Activated naive CD8-positive, alpha-beta T cell treated with anti-CD3 and anti-CD28 coated beads, Interleukin-2, amount 50 U/mL, for 24 hours (primary cell): Measurements from ENCODE around the gene NAT9.
A peak's percentile ranks its signal among the peaks of the same experiment; 100 is the strongest.

Source experiments
- ATAC-seq: fragments of 150-1000 bp; cut with Tn5 transposase; one replicate; pipeline ENCODE4 v1.10.0; 2021
- DNase-seq: peaks from one replicate; pipeline ENCODE4 v3.0.0; 2021
- H3K27ac Mint-ChIP-seq: one replicate; pipeline ENCODE4 v1.8.0; 2021; ENCODE audit warnings: mild to moderate bottlenecking, mixed read lengths
- H3K27me3 Mint-ChIP-seq: one replicate; pipeline ENCODE4 v1.8.0; 2021; ENCODE audit warnings: mixed read lengths
- H3K36me3 Mint-ChIP-seq: one replicate; pipeline ENCODE4 v1.8.0; 2021; ENCODE audit warnings: low read depth, mixed read lengths
- H3K4me1 Mint-ChIP-seq: one replicate; pipeline ENCODE4 v1.8.0; 2021; ENCODE audit warnings: mixed read lengths
- H3K4me3 Mint-ChIP-seq: one replicate; pipeline ENCODE4 v1.8.0; 2021; ENCODE audit warnings: mild to moderate bottlenecking, moderate library complexity, mixed read lengths
- H3K9me3 Mint-ChIP-seq: one replicate; pipeline ENCODE4 v1.8.0; 2021; ENCODE audit warnings: mixed read lengths

Gene NAT9

DNA sequence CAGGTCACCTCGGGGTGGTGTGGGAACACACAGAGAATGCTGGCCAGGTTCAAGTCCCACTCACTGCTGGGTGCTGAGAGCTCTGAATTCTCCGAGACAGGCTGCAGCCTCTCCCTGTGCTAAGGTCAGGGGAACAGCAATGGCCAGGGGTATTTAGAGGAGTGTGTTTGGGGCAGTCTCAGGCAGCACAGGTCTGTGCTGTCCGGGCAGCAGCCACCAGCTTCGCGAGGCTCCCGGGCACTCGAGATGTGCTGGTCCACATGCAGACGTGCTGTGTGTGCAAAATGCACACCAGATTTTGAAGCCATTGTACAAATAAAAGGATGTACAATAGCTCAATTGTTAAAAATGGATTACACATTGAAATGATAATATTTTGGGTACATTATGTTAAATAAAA is 20.6 kb downstream of the NAT9 start:
- DNase-seq (no peak), ATAC-seq (no peak)
- Mint-ChIP-seq H3K4me1 (peaks cover 88% of the 10 kb centered on the region), H3K36me3 (peaks cover 23% of the 10 kb centered on the region), H3K4me3 (no peak overlapping the region), H3K9me3 (no peaks in the 10 kb centered on the region), H3K27me3 (no peaks in the 10 kb centered on the region), H3K27ac (no peak overlapping the region)

DNA sequence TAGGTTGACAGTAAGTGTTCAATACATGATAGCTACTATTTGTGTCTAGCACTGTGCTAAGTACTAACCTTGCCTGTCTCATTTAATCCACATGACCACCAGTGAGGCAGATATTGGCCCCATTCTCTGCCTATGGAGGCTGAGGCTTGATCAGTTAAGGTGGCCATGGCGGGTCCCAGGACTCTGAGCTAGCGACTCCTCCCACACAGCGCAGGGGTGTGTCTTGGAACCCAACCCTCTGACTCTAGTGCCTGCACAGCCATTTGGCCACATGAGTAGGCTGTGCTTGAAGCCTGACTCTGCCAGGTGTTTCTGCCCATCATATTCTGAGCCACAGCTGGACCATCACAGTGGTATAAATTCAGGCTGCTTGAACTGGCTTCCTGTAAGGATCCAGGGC is 21.3 kb downstream of the NAT9 start:
- H3K4me1 Mint-ChIP-seq = peaks cover 86% of the 10 kb centered on the region
- no peak overlapping the region for H3K4me3 Mint-ChIP-seq
- ATAC-seq = no peak
- peaks cover 27% of the 10 kb centered on the region for H3K36me3 Mint-ChIP-seq
- H3K27ac Mint-ChIP-seq = no peak overlapping the region
- no peaks in the 10 kb centered on the region for H3K27me3 Mint-ChIP-seq
- peak; percentile 18 for DNase-seq
- no peaks in the 10 kb centered on the region for H3K9me3 Mint-ChIP-seq

DNA sequence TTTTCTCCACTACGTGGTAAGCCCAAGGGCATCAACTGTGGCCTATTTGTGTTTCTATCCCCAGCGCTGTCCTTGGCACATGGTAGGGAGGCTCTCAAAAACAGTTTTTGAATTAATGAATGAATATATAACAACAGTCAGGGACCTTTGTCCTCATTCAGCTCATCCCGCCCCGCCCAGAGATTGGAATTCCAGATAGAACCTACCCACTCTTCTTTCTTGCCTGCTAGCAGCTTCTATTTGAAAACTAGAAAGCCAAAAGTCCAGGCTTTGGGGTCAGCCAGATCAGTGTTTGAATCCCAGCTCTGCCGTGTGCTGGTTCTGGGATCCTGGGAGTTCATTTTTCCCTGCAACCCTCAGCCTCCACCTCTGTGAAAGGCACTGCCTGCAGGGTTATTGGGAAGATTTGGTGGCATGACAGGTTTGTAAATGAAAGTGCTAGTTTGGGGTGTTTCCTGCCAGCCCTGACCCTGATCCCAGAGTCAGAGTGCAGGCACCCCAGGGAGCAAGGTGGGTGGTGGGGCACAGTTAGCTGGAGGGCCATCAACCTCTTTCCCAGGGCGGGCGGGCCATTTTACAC is 23.2 kb downstream of the NAT9 start:
- peak overlapping the region; percentile 99 for H3K4me3 Mint-ChIP-seq
- H3K4me1 Mint-ChIP-seq = peaks cover 72% of the 10 kb centered on the region
- H3K36me3 Mint-ChIP-seq = peaks cover 31% of the 10 kb centered on the region
- H3K27ac Mint-ChIP-seq = peak overlapping the region; percentile 81
- DNase-seq (no peak), ATAC-seq (no peak)
- H3K27me3 Mint-ChIP-seq = no peaks in the 10 kb centered on the region
- H3K9me3 Mint-ChIP-seq = no peaks in the 10 kb centered on the region

DNA sequence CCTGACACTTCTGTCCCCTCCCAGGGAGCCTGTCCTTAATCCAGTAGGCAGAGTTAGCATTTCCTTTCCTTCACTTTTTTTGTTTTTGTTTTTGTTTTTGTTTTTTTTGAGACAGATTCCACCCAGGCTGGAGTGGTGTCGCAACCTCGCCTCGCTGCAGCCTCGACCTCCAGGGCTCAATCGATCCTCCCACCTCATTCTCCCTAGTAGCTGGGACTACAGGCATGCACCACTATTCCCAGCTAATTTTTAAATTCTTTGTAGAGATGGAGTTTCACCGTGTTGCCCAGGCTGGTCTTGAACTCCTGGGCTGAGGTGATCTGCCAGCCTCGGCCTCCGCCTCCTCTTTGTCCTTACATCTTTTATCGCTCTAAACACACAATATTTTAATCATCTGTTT is 23.7 kb downstream of the NAT9 start:
- Mint-ChIP-seq H3K4me3 (peak overlapping the region; percentile 99), H3K27ac (peak overlapping the region; percentile 81), H3K9me3 (no peaks in the 10 kb centered on the region), H3K4me1 (peaks cover 72% of the 10 kb centered on the region), H3K36me3 (peaks cover 31% of the 10 kb centered on the region), H3K27me3 (no peaks in the 10 kb centered on the region)
- DNase-seq (no peak), ATAC-seq (no peak)

DNA sequence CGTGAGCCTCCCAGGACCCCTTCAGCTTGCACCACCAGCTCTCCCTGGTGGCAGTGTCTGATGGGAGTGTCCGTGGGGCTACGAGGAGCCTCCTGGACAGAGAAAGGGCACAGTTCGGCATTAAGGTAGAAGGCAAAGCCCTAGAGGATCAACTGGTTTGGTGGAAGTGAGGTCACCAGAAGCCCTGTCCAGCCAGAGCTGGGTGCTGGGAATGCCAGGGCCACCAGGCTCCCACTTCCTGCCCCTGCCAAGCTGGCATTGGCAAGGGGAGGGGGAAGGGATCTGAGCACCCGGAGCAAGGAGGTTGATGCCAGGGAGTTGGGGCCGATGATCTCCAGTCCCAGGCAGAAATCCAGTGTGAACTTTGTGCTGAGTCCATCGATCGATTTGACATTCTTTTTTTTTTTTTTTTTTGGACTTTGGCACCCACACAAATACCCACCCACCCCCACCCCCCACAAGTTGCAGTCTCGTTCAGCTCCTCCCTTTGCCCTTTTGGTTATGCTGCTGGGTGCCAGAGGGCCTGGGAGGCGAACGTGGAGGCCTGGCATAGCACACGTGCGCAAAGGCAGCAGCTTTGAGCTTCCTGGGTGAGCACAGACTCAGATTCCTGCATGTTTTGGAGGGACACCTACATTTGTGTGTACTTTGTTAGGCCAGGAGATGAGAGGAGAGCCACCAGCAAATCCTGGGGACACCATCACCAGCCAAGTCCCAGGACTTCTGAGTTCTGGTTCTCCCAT is 25.6 kb downstream of the NAT9 start:
- ATAC-seq (no peak), DNase-seq (peak; percentile 51)
- Mint-ChIP-seq H3K36me3 (peaks cover 31% of the 10 kb centered on the region), H3K27me3 (no peaks in the 10 kb centered on the region), H3K4me3 (peak overlapping the region; percentile 99), H3K9me3 (no peaks in the 10 kb centered on the region), H3K4me1 (peaks cover 71% of the 10 kb centered on the region), H3K27ac (peak overlapping the region; percentile 90)

DNA sequence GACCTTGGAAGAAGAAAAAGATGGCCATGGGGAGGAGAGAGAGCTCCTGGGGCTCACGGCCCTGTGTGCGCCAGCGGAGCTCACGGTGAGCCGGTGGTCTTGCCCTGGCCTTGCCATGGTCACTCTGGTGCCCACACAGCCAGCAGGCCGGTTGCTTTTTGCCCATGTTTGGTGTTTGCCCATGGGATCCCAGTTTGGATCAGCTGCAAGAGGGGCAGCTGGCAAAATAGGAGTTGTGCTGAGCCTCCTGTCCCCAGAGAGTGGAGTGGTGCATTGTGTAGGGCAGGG is 26.2 kb downstream of the NAT9 start:
- H3K27ac Mint-ChIP-seq = peak overlapping the region; percentile 90
- H3K27me3 Mint-ChIP-seq = no peaks in the 10 kb centered on the region
- no peaks in the 10 kb centered on the region for H3K9me3 Mint-ChIP-seq
- peak overlapping the region; percentile 99 for H3K4me3 Mint-ChIP-seq
- peaks cover 31% of the 10 kb centered on the region for H3K36me3 Mint-ChIP-seq
- H3K4me1 Mint-ChIP-seq = peaks cover 66% of the 10 kb centered on the region
- DNase-seq (no peak), ATAC-seq (no peak)

DNA sequence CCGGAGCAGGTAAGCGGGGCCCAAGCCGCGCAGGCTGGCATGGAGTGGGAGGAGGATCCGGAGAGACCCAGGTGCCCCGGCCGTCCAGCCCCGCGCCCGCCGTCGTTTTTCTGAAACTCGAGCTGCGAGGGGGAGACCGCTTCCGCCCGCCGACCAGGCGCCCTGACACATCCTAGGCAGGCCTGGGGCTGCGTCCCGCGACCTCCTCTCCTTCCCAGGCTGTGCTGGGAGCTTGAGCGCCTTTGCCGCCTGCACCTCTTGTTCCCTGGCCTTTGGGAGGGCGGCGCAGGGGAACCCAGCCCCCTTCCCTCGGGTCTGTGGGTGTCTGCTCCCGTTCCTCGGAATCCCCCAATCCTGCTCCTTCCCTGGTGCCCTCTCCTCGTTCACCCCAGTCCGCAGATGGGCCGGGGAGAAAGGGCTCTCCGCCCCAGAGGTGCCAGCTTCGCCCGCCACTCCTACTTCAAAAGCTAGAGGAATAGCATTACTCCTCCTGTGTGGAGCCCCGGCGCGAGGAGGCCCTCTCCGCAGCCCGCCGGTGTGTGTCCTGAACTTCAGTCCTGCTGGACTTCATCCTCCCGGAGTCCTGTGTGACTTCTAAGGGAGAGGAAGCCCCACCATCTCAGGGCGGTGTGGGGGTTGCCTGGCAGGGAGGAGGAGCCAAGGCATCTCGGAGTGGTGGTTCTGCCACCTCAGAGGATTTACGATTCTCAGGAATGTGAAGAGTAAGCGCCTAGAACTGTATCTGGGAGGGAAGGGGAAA is 26.7 kb downstream of the NAT9 start:
- peak; percentile 57 for DNase-seq
- Mint-ChIP-seq H3K9me3 (no peaks in the 10 kb centered on the region), H3K27ac (peak overlapping the region; percentile 90), H3K4me1 (peaks cover 66% of the 10 kb centered on the region), H3K4me3 (peak overlapping the region; percentile 99), H3K27me3 (no peaks in the 10 kb centered on the region), H3K36me3 (peaks cover 27% of the 10 kb centered on the region)
- ATAC-seq = peak; percentile 3

DNA sequence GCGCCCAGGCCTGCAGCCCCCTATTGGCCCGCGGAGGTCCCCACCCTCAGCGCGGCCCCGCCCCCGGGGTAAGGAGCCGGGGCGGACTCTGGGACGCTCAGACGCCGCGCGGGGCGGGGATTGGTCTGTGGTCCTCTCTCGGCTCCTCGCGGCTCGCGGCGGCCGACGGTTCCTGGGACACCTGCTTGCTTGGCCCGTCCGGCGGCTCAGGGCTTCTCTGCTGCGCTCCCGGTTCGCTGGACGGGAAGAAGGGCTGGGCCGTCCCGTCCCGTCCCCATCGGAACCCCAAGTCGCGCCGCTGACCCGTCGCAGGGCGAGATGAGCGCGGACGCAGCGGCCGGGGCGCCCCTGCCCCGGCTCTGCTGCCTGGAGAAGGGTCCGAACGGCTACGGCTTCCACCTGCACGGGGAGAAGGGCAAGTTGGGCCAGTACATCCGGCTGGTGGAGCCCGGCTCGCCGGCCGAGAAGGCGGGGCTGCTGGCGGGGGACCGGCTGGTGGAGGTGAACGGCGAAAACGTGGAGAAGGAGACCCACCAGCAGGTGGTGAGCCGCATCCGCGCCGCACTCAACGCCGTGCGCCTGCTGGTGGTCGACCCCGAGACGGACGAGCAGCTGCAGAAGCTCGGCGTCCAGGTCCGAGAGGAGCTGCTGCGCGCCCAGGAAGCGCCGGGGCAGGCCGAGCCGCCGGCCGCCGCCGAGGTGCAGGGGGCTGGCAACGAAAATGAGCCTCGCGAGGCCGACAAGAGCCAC is 27.4 kb downstream of the NAT9 start, which contains the start of gene NHERF1:
NHERF1 (plus strand) TSS at position 100 of the 750 bp plus-strand sequence; CDS start at position 319, 219 bp downstream.
- Mint-ChIP-seq H3K27me3 (no peaks in the 10 kb centered on the region), H3K27ac (peak within 1 kb of the TSS; percentile 90), H3K9me3 (no peaks in the 10 kb centered on the region), H3K36me3 (peaks cover 27% of the 10 kb centered on the region), H3K4me3 (peak within 1 kb of the TSS; percentile 99), H3K4me1 (peaks cover 67% of the 10 kb centered on the region)
- DNase-seq (peak; percentile 96), ATAC-seq (peak; percentile 86)

DNA sequence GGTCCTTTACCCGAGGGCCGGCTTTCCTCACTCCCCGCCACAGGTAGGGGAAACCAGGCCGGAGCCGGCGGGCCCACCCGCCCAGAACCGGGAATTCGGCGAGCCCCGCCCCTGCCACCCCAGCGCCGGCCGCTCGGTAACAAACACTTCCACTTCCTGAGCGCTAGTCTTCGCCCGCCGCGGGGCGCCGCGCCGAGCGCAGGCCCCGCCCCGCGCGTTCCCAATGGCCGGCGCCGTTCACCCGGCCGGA is 27.9 kb downstream of the NAT9 start:
- H3K36me3 Mint-ChIP-seq = peaks cover 26% of the 10 kb centered on the region
- DNase-seq (no peak), ATAC-seq (no peak)
- peaks cover 67% of the 10 kb centered on the region for H3K4me1 Mint-ChIP-seq
- H3K9me3 Mint-ChIP-seq = no peaks in the 10 kb centered on the region
- H3K27ac Mint-ChIP-seq = no peak overlapping the region
- H3K4me3 Mint-ChIP-seq = peak overlapping the region; percentile 99
- no peaks in the 10 kb centered on the region for H3K27me3 Mint-ChIP-seq

DNA sequence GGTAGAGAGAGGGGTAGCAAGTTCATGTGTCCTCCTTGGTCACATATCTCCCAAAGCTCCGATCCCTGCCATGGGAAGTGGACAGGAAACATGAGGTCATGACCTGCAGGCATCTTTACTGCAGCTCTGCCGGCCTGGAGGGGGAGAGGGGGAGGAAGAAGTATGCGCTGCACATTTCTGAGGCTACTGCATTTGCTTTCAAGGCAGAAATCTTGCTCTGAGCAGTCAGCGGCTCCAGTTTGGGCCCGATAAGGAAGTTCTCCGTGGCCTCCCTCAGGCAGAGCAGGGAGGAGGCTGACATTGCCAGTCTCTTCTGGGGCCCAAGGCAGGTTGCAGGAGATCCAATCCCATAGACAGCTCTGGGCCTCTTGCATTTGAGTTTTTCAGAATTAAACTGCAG is 29.2 kb downstream of the NAT9 start:
- no peaks in the 10 kb centered on the region for H3K9me3 Mint-ChIP-seq
- no peak for DNase-seq
- H3K27me3 Mint-ChIP-seq = no peaks in the 10 kb centered on the region
- peaks cover 67% of the 10 kb centered on the region for H3K4me1 Mint-ChIP-seq
- peak overlapping the region; percentile 5 for H3K4me3 Mint-ChIP-seq
- no peak for ATAC-seq
- peak overlapping the region; percentile 11 for H3K27ac Mint-ChIP-seq
- peaks cover 16% of the 10 kb centered on the region for H3K36me3 Mint-ChIP-seq

DNA sequence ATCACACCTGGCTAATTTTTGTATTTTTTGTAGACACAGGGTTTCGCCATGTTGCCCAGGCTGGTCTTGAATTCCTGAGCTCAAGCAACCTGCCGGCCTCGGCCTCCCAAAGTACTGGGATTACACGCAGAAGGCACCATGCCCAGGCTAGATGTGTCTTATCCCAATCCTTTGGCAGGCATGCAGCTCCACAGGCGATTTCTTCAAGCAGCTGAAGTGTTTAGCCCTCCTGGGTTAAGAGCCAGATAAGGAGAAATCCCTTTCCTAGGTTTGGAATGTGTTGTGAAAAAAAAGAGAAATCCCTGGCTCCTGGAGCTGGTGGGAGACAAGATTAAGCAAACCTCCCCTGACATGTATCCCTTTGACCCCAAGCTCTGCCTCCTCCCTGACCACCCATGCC is 29.8 kb downstream of the NAT9 start:
- H3K9me3 Mint-ChIP-seq = no peaks in the 10 kb centered on the region
- peak overlapping the region; percentile 11 for H3K27ac Mint-ChIP-seq
- no peak for ATAC-seq
- H3K4me3 Mint-ChIP-seq = peak overlapping the region; percentile 5
- no peak for DNase-seq
- H3K36me3 Mint-ChIP-seq = peaks cover 15% of the 10 kb centered on the region
- H3K27me3 Mint-ChIP-seq = no peaks in the 10 kb centered on the region
- peaks cover 67% of the 10 kb centered on the region for H3K4me1 Mint-ChIP-seq

DNA sequence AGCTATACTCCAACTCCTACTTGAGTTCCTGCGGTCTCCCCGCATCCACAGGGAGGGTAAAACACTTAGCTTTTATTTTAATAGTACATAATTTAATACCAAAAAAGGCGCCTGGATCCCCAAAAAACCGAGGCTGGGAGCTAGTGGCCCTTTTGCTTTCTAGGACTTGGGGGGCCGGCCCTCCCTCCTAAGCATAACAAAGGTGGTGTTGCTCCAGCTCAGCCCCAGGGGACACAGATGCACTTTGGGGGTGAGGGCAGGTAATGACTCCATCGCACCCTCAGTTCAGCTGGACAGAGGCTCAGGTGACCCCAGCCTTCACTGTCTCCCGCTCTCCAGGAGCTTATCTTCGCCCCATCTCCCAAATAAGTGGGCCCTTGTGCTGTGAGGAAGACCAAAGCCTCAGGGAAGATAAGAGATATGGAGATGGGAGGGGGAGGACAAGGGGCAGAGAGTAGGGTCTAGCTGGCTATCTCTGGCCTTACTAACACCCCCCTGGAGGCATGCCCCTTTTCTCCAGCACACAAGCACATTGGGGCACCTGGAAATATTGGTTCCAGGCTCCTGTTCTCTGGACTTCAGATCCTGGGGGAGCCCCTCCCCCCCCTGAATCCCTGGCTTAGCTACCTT is 30.5 kb downstream of the NAT9 start:
- no peak for ATAC-seq
- Mint-ChIP-seq H3K27ac (no peak overlapping the region), H3K9me3 (no peaks in the 10 kb centered on the region), H3K27me3 (no peaks in the 10 kb centered on the region), H3K4me1 (peaks cover 67% of the 10 kb centered on the region), H3K4me3 (no peak overlapping the region), H3K36me3 (peaks cover 8% of the 10 kb centered on the region)
- no peak for DNase-seq

DNA sequence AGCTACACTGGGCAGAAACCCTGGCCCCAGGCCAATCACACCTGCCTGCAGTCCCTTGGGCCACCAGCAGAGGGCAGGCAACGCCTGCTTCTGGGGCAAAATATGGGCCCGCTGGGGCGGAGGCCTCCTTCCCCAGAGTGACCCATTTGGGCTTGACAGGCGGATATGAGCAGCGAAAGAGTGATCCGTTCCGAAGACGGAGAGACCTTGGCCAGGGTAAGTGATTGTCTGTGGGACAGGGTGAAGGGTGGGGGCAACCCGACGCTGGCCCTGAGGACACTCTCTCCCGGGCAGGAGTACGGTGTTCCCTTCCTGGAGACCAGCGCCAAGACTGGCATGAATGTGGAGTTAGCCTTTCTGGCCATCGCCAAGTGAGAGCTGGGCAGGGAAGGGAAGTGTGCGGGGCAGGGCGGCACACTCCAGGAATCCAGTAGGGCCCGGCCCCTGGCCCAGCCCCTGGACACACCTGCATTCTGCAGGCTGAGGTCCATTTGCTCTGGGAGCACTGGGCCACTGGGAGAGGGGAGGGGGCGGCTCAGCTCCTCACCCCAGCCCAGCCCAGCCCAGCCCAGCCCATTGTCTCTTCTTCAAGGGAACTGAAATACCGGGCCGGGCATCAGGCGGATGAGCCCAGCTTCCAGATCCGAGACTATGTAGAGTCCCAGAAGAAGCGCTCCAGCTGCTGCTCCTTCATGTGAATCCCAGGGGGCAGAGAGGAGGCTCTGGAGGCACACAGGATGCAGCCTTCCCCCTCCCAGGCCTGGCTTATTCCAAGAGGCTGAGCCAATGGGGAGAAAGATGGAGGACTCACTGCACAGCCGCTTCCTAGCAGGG is 31.2 kb downstream of the NAT9 start:
- no peak overlapping the region for H3K4me3 Mint-ChIP-seq
- peaks cover 71% of the 10 kb centered on the region for H3K4me1 Mint-ChIP-seq
- H3K36me3 Mint-ChIP-seq = peaks cover 5% of the 10 kb centered on the region
- H3K9me3 Mint-ChIP-seq = no peaks in the 10 kb centered on the region
- no peaks in the 10 kb centered on the region for H3K27me3 Mint-ChIP-seq
- ATAC-seq (peak; percentile 20), DNase-seq (peak; percentile 89)
- peak overlapping the region; percentile 23 for H3K27ac Mint-ChIP-seq

DNA sequence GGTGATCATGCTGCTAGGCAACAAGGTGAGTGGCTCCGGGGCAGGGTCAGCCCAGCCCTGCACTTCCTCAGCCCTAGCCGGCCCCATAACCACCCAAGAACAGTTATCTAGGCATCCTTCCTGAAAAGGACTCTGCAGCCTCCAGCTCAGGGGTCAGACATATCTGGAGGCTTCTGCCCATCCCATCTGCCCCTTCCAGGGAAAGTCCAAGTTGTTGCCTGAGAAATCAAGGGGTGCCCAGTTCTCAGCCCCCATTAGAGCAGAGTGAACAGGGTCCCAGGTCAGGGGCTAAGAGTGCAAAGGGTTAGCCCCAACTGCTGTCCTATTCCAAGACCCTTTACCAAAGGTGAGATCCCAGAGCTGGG is 31.8 kb downstream of the NAT9 start:
- no peak overlapping the region for H3K27ac Mint-ChIP-seq
- H3K27me3 Mint-ChIP-seq = no peaks in the 10 kb centered on the region
- no peaks in the 10 kb centered on the region for H3K36me3 Mint-ChIP-seq
- H3K4me3 Mint-ChIP-seq = no peak overlapping the region
- no peaks in the 10 kb centered on the region for H3K9me3 Mint-ChIP-seq
- ATAC-seq = no peak
- no peak for DNase-seq
- peaks cover 71% of the 10 kb centered on the region for H3K4me1 Mint-ChIP-seq
